GM19438 (cell line): ENCODE data around the gene MYO9A.

Experiments
- ATAC-seq: cut with Tn5 transposase; IDR thresholded peaks from one replicate; pipeline ENCODE4 v1.9.1; 2021; ENCODE audit warnings: low read depth; ENCODE audit not compliant: unreplicated experiment

The MYO9A gene

GRCh38 chr15:71812966-71813722, 304.8 kb downstream of the MYO9A start:
- ATAC-seq, result no peak

GRCh38 chr15:71811752-71812735, 305.9 kb downstream of the MYO9A start:
- no peak for ATAC-seq

GRCh38 chr15:71811036-71811736, 306.8 kb downstream of the MYO9A start:
- ATAC-seq, result no peak

GRCh38 chr15:71810256-71811035, 307.5 kb downstream of the MYO9A start, which contains the start of gene NR2E3:
TSS of gene NR2E3 (plus strand) at chr15:71810554. CDS start at chr15:71810744, 190 bp downstream.
- no peak for ATAC-seq

GRCh38 chr15:71809346-71809745, 308.6 kb downstream of the MYO9A start:
- ATAC-seq, result no peak

GRCh38 chr15:71808311-71809020, 309.5 kb downstream of the MYO9A start:
- no peak for ATAC-seq

- ATAC-seq, result no peak
These were observed 310.3 kb downstream of the MYO9A start for GRCh38 chr15:71807691-71808091.

GRCh38 chr15:71807125-71807629, 310.8 kb downstream of the MYO9A start:
- ATAC-seq, result no peak

GRCh38 chr15:71806452-71806931, 311.5 kb downstream of the MYO9A start:
- ATAC-seq, result no peak

GRCh38 chr15:71804695-71805470, 313.1 kb downstream of the MYO9A start:
- peak; percentile 71 for ATAC-seq

GRCh38 chr15:71804226-71804625, 313.7 kb downstream of the MYO9A start:
- ATAC-seq, result peak; percentile 69

GRCh38 chr15:71802770-71803169, 315.2 kb downstream of the MYO9A start:
- ATAC-seq, result no peak

GRCh38 chr15:71801935-71802655, 315.9 kb downstream of the MYO9A start:
- ATAC-seq, result no peak

GRCh38 chr15:71800835-71801745, 316.9 kb downstream of the MYO9A start:
- no peak for ATAC-seq

GRCh38 chr15:71800190-71800589, 317.8 kb downstream of the MYO9A start:
- ATAC-seq, result no peak

- ATAC-seq, result no peak
These were observed 319.3 kb downstream of the MYO9A start for GRCh38 chr15:71798641-71799040.

GRCh38 chr15:71792521-71792920, 325.4 kb downstream of the MYO9A start:
- ATAC-seq, result no peak
